Testis (tissue), 3 donors: ENCODE data around the gene KLHL2. TPM values are rescaled to one million over a fixed set of nuclear protein-coding genes. Genes with fewer than 3 reads are reported as not detected.

ENCODE experiments used
- DNase-seq: peaks from one replicate; pipeline ENCODE4 v3.0.0-alpha.2; 2019
- H3K27ac ChIP-seq, 2 donors: fragments of 200-600 bp; sonication (generic); one replicate each; pipeline ENCODE4 v1.5.1; 2019
- H3K27me3 ChIP-seq: fragments of 200-600 bp; sonication (generic); one replicate; pipeline ENCODE4 v1.5.1; 2019
- H3K36me3 ChIP-seq: fragments of 200-600 bp; sonication (generic); one replicate; pipeline ENCODE4 v1.5.1; 2017; ENCODE audit warnings: low read depth; ENCODE audit errors: missing control alignments
- H3K4me1 ChIP-seq: fragments of 200-600 bp; sonication (generic); one replicate; pipeline ENCODE4 v1.5.1; 2019
- H3K4me3 ChIP-seq, 2 donors: fragments of 200-600 bp; sonication (generic); one replicate each; pipeline ENCODE4 v1.5.1; 2017 to 2019
- H3K9me3 ChIP-seq: fragments of 200-600 bp; sonication (generic); one replicate; pipeline ENCODE4 v1.5.1; 2017
- CTCF ChIP-seq, 3 experiments: fragments of 450-650 bp in 2 of 3; fragments of 200-600 bp in 1 of 3; sonication (generic) in 1 of 3; IDR thresholded peaks; one replicate each; pipeline ENCODE4 v1.5.1; 2016 to 2019; ENCODE audit warnings: antibody characterized with exemption in 3 of 3, mild to moderate bottlenecking in 2 of 3, moderate library complexity in 1 of 3
- POLR2A ChIP-seq: fragments of 450-650 bp; IDR thresholded peaks from one replicate; pipeline ENCODE4 v1.6.1; 2017; ENCODE audit warnings: antibody characterized with exemption, mild to moderate bottlenecking, moderate library complexity
- WGBS, 2 donors: methylation state at CpG; one replicate each; pipeline ENCODE4 v1.1.5; 2018; 5-methylcytosine and 5-hydroxymethylcytosine counted together
- intact Hi-C: fragments of 100-400 bp; cut with DNase I; formaldehyde crosslinking; loops from one replicate; pipeline ENCODE4 v1.15.1; 2023; ENCODE audit warnings: low total_unique reads
- polyA plus RNA-seq: library from polyadenylated mRNA; stranded (reverse); fragments of 350-450 nt; fragmentation: Illumina TruSeq; extraction: RNeasy Lipid Tissue Mini Kit (QIAGEN cat#74804); gene quantifications from one replicate; pipeline ENCODE4 v1.2.3, GENCODE V29; 2014; ENCODE audit warnings: low read depth, low replicate concordance; ENCODE audit not compliant: insufficient read depth
- total RNA-seq, 2 donors: library from RNA; depleted of rRNA; stranded (reverse); fragments of >200 nt; gene quantifications; one replicate each; pipeline ENCODE4 v1.2.3, GENCODE V29; 2016

The KLHL2 gene
- total and polyA plus RNA-seq, 3 donors from 2014 or later, result 14.7 to 26.7 (median 20.9) TPM

GRCh38 chr4:165185448-165185847, 21.9 kb upstream of the KLHL2 start:
- intact Hi-C loops, result no loop called here
- WGBS, 2 donors, result 69 to 81% methylated on average over 5 of the region's 5 CpGs

GRCh38 chr4:165190591-165191347, 16.6 kb upstream of the KLHL2 start:
- H3K27ac ChIP-seq, result no peak overlapping the region
- TF ChIP-seq CTCF (IDR thresholded peaks at IDR 0.05) (no peak), POLR2A (no peak)
- no peaks in the 10 kb centered on the region for H3K4me1 ChIP-seq
- no peaks in the 10 kb centered on the region for H3K27me3 ChIP-seq
- DNase-seq, result no peak
- H3K9me3 ChIP-seq, result no peaks in the 10 kb centered on the region
- intact Hi-C loops, result no loop called here
- H3K4me3 ChIP-seq, result no peak overlapping the region
- H3K36me3 ChIP-seq, result no peaks in the 10 kb centered on the region
- WGBS, 2 donors, result 96 to 100% methylated on average over 1 of the region's 1 CpG

More at GRCh38 chr4:165185448-165185847, 21.9 kb upstream of the KLHL2 start:
- Histone ChIP-seq H3K4me3 (no peak overlapping the region), H3K27ac (no peak overlapping the region), H3K27me3 (no peaks in the 10 kb centered on the region), H3K9me3 (no peaks in the 10 kb centered on the region), H3K4me1 (no peaks in the 10 kb centered on the region), H3K36me3 (no peaks in the 10 kb centered on the region)
- DNase-seq, result no peak
- TF ChIP-seq CTCF (IDR thresholded peaks at IDR 0.05), result no peak

GRCh38 chr4:165191348-165191656, 16.1 kb upstream of the KLHL2 start:
- 63 to 83% methylated on average over 2 of the region's 2 CpGs for WGBS, 2 donors

GRCh38 chr4:165191814-165192499, 15.4 kb upstream of the KLHL2 start:
- Histone ChIP-seq H3K9me3 (no peaks in the 10 kb centered on the region), H3K36me3 (no peaks in the 10 kb centered on the region), H3K27ac (no peak overlapping the region), H3K4me3 (no peak overlapping the region), H3K27me3 (no peaks in the 10 kb centered on the region), H3K4me1 (no peaks in the 10 kb centered on the region)
- no peak for TF ChIP-seq CTCF (IDR thresholded peaks at IDR 0.05)
- no peak for TF ChIP-seq POLR2A
- DNase-seq, result no peak
- intact Hi-C loops, result no loop called here
- 68 to 73% methylated on average over 7 of the region's 7 CpGs for WGBS, 2 donors

More at GRCh38 chr4:165191348-165191656, 16.1 kb upstream of the KLHL2 start:
- no peak for DNase-seq
- Histone ChIP-seq H3K9me3 (no peaks in the 10 kb centered on the region), H3K27ac (no peak overlapping the region), H3K4me1 (no peaks in the 10 kb centered on the region), H3K36me3 (no peaks in the 10 kb centered on the region), H3K27me3 (no peaks in the 10 kb centered on the region), H3K4me3 (no peak overlapping the region)
- intact Hi-C loops, result no loop called here
- TF ChIP-seq POLR2A (no peak), CTCF (IDR thresholded peaks at IDR 0.05) (no peak)
